ENCODE data around the gene TADA2B.

DNA sequence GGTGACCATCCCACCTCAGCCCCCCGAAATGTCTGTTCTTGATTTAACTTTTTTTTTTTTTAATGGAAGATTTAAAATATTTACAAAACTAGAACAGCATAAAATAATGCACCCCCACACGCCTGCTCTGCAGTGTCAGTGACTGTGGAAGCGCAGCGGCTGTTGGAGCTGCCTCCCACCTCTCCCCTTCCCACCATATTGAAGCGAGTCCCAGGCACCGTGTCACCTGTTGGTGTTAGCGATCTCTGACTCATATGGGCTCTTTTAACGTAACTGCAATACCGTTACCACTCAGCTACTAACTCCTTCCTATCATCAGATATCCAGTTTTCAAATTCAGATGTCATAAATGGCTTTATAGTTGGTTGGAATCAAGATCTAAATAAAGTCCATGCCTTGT, 17.1 kb upstream of the TADA2B start:
- no peak for TF ChIP-seq EZH2 (IDR thresholded peaks at IDR 0.05; ENCODE audit: low read depth, unreplicated experiment)
- TF ChIP-seq, protein P1, sequence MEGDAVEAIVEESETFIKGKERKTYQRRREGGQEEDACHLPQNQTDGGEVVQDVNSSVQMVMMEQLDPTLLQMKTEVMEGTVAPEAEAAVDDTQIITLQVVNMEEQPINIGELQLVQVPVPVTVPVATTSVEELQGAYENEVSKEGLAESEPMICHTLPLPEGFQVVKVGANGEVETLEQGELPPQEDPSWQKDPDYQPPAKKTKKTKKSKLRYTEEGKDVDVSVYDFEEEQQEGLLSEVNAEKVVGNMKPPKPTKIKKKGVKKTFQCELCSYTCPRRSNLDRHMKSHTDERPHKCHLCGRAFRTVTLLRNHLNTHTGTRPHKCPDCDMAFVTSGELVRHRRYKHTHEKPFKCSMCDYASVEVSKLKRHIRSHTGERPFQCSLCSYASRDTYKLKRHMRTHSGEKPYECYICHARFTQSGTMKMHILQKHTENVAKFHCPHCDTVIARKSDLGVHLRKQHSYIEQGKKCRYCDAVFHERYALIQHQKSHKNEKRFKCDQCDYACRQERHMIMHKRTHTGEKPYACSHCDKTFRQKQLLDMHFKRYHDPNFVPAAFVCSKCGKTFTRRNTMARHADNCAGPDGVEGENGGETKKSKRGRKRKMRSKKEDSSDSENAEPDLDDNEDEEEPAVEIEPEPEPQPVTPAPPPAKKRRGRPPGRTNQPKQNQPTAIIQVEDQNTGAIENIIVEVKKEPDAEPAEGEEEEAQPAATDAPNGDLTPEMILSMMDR (conservative IDR thresholded peaks at IDR 0.05; ENCODE audit: low read depth in 2 of 2), result no peak

All from GM23338 (cell line).